Naive thymus-derived CD4-positive, alpha-beta T cell (primary cell): ENCODE data around the gene FRAS1. TPM values are rescaled to one million over a fixed set of nuclear protein-coding genes. Genes with fewer than 3 reads are reported as not detected.

Experiments
- ATAC-seq: fragments of 150-1000 bp; cut with Tn5 transposase; 2 replicates; pipeline ENCODE4 v1.10.0; 2021; ENCODE audit warnings: mild to moderate bottlenecking, moderate library complexity
- CTCF ChIA-PET: fragments of 350-600 bp; sonication (Branson Sonifier 250); formaldehyde crosslinking; loops from one replicate; lab custom pipeline; 2021; ENCODE audit warnings: antibody characterized with exemption; lab: Charles Lee
- POLR2A ChIA-PET: fragments of 350-600 bp; sonication (Branson Sonifier 250); formaldehyde crosslinking; loops from one replicate; lab custom pipeline; 2021; ENCODE audit warnings: antibody characterized with exemption, inconsistent platforms; lab: Charles Lee
- DNase-seq, 9 donors: peaks; one replicate each; pipeline versions ENCODE4 v3.0.0 to v3.0.0-alpha.2; 2020 to 2022; ENCODE audit warnings: mixed read lengths in 1 of 9
- H3K27ac ChIP-seq: one replicate; pipeline ENCODE4 v1.7.0; 2013; ENCODE audit warnings: mild to moderate bottlenecking, low read depth, low read length, moderate library complexity
- H3K27me3 ChIP-seq, 2 donors: one replicate each; pipeline ENCODE4 v1.7.0; 2013; ENCODE audit warnings: low read length in 2 of 2, mild to moderate bottlenecking in 2 of 2, moderate library complexity in 2 of 2; ENCODE audit not compliant: control insufficient read depth in 2 of 2, insufficient read depth in 2 of 2
- H3K36me3 ChIP-seq, 3 experiments: 1 replicate in 2 of 3; 2 replicates in 1 of 3; pipeline ENCODE4 v1.7.0; 2013; ENCODE audit warnings: low read length in 3 of 3, mild to moderate bottlenecking in 3 of 3, moderate library complexity in 1 of 3; ENCODE audit not compliant: insufficient read depth in 3 of 3, control insufficient read depth in 2 of 3
- H3K4me1 ChIP-seq, 2 donors: one replicate each; pipeline ENCODE4 v1.7.0; 2013; ENCODE audit warnings: low read length in 2 of 2, mild to moderate bottlenecking in 2 of 2, moderate library complexity in 1 of 2; ENCODE audit not compliant: control insufficient read depth in 2 of 2, insufficient read depth in 2 of 2
- H3K4me3 ChIP-seq: 2 replicates; pipeline ENCODE4 v1.7.0; 2013; ENCODE audit warnings: mild to moderate bottlenecking, low read length
- H3K9me3 ChIP-seq, 3 experiments: 1 replicate in 2 of 3; 2 replicates in 1 of 3; pipeline ENCODE4 v1.7.0; 2013; ENCODE audit warnings: low read length in 3 of 3; ENCODE audit not compliant: control insufficient read depth in 2 of 3
- H3K27ac Mint-ChIP-seq, 9 donors: one replicate each; pipeline ENCODE4 v1.8.0; 2020 to 2022; ENCODE audit warnings: mixed read lengths in 9 of 9, mild to moderate bottlenecking in 8 of 9, moderate library complexity in 5 of 9, inconsistent platforms in 2 of 9
- H3K27me3 Mint-ChIP-seq, 5 donors: one replicate each; pipeline ENCODE4 v1.8.0; 2021 to 2022; ENCODE audit warnings: mixed read lengths in 5 of 5, mild to moderate bottlenecking in 1 of 5
- H3K36me3 Mint-ChIP-seq, 5 donors: one replicate each; pipeline ENCODE4 v1.8.0; 2020 to 2022; ENCODE audit warnings: mixed read lengths in 5 of 5, mild to moderate bottlenecking in 3 of 5, inconsistent platforms in 1 of 5
- H3K4me1 Mint-ChIP-seq, 7 donors: one replicate each; pipeline ENCODE4 v1.8.0; 2020 to 2022; ENCODE audit warnings: mixed read lengths in 7 of 7, mild to moderate bottlenecking in 3 of 7, inconsistent platforms in 1 of 7
- H3K4me3 Mint-ChIP-seq, 10 donors: one replicate each; pipeline ENCODE4 v1.8.0; 2020 to 2022; ENCODE audit warnings: mild to moderate bottlenecking in 10 of 10, mixed read lengths in 10 of 10, moderate library complexity in 6 of 10, inconsistent platforms in 2 of 10
- H3K9me3 Mint-ChIP-seq, 11 donors: one replicate each; pipeline ENCODE4 v1.8.0; 2020 to 2022; ENCODE audit warnings: mixed read lengths in 11 of 11, mild to moderate bottlenecking in 4 of 11, inconsistent platforms in 1 of 11, moderate library complexity in 1 of 11
- intact Hi-C, 2 donors: fragments of 100-400 bp; cut with micrococcal nuclease; formaldehyde crosslinking; loops; one replicate each; pipeline ENCODE4 v1.15.1; 2023
- polyA plus RNA-seq, 2 donors: library from polyadenylated mRNA; unstranded; fragments of 300-500 nt; fragmentation: Illumina TruSeq; gene quantifications; one replicate each; pipeline ENCODE4 v1.2.3, GENCODE V29; 2021
- total RNA-seq, 6 experiments: library from RNA in 5 of 6; stranded (reverse) in 5 of 6; gene quantifications; 1 replicate in 5 of 6; 2 replicates in 1 of 6; pipeline ENCODE4 v1.2.3 and lab custom pipeline; 2021 to 2026

The FRAS1 gene
- total and polyA plus RNA-seq, 7 experiments from 2014 or later, result 0.02 TPM; not detected in 6

GRCh38 chr4:78214078-78214477, 157.0 kb downstream of the FRAS1 start:
- Histone ChIP-seq H3K27me3 (no peaks in the 10 kb centered on the region), H3K36me3 (no peaks in the 10 kb centered on the region), H3K4me1 (no peaks in the 10 kb centered on the region), H3K9me3 (no peaks in the 10 kb centered on the region), H3K4me3 (no peak overlapping the region), H3K27ac (no peak overlapping the region)
- ATAC-seq (no peak), DNase-seq (no peak)
- CTCF ChIA-PET, result no interaction called here
- H3K36me3 Mint-ChIP-seq, result no peaks in the 10 kb centered on the region
- no peak overlapping the region for H3K27ac Mint-ChIP-seq
- no peak overlapping the region for H3K4me3 Mint-ChIP-seq
- peaks cover 0 to 26% (median 14%) of the 10 kb centered on the region in 5 donors for H3K27me3 Mint-ChIP-seq
- intact Hi-C loops, result no loop called here
- peaks cover 0 to 3% (median 0%) of the 10 kb centered on the region in 11 donors for H3K9me3 Mint-ChIP-seq
- peaks cover 0 to 2% (median 0%) of the 10 kb centered on the region in 7 donors for H3K4me1 Mint-ChIP-seq
- POLR2A ChIA-PET, result no interaction called here

- POLR2A ChIA-PET, result no interaction called here
- CTCF ChIA-PET, result no interaction called here
- H3K4me3 Mint-ChIP-seq, result no peak overlapping the region
These were observed 160.4 kb downstream of the FRAS1 start for GRCh38 chr4:78217557-78217956.

DNA sequence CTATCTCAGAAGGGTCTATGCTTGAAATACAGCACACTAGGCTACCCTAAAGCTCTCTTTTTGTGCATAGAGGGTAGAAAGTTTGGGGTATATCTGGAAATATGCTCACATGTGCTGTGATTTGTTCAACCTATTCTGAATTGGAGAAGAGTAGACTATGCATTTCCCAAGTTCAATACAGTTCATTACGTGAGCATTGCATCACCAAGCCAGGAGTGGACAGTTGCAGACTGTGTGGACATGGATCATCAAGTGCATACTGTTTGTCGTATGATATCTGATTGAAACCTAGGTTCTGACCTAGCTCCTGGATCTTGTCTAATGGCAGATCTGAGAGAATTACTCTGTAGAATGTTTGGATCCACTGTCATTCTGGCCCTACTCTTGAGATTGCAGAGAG, 161.1 kb downstream of the FRAS1 start:
- H3K27ac ChIP-seq, result no peak overlapping the region
- peaks cover 0 to 22% (median 11%) of the 10 kb centered on the region in 5 donors for H3K27me3 Mint-ChIP-seq
- no peak overlapping the region for H3K27ac Mint-ChIP-seq
- peaks cover 0 to 2% (median 0%) of the 10 kb centered on the region in 7 donors for H3K4me1 Mint-ChIP-seq
- no peaks in the 10 kb centered on the region for H3K4me1 ChIP-seq
- ChIA-PET POLR2A (no interaction called here), CTCF (no interaction called here)
- H3K36me3 Mint-ChIP-seq, result no peaks in the 10 kb centered on the region
- no peaks in the 10 kb centered on the region for H3K9me3 Mint-ChIP-seq
- no peak overlapping the region for H3K4me3 Mint-ChIP-seq
- ATAC-seq, result no peak
- intact Hi-C loops, result no loop called here
- no peaks in the 10 kb centered on the region for H3K9me3 ChIP-seq
- no peak overlapping the region for H3K4me3 ChIP-seq
- no peaks in the 10 kb centered on the region for H3K36me3 ChIP-seq
- DNase-seq, result no peak
- no peaks in the 10 kb centered on the region for H3K27me3 ChIP-seq

More at GRCh38 chr4:78217557-78217956, 160.4 kb downstream of the FRAS1 start:
- Histone ChIP-seq H3K36me3 (no peaks in the 10 kb centered on the region), H3K27me3 (no peaks in the 10 kb centered on the region), H3K4me3 (no peak overlapping the region), H3K9me3 (no peaks in the 10 kb centered on the region), H3K27ac (no peak overlapping the region), H3K4me1 (no peaks in the 10 kb centered on the region)
- ATAC-seq (no peak), DNase-seq (no peak)
- Mint-ChIP-seq H3K36me3 (no peaks in the 10 kb centered on the region), H3K27ac (no peak overlapping the region), H3K27me3 (peaks cover 0 to 25% (median 10%) of the 10 kb centered on the region in 5 donors), H3K9me3 (no peaks in the 10 kb centered on the region), H3K4me1 (peaks cover 0 to 2% (median 0%) of the 10 kb centered on the region in 7 donors)
- intact Hi-C loops, result no loop called here

DNA sequence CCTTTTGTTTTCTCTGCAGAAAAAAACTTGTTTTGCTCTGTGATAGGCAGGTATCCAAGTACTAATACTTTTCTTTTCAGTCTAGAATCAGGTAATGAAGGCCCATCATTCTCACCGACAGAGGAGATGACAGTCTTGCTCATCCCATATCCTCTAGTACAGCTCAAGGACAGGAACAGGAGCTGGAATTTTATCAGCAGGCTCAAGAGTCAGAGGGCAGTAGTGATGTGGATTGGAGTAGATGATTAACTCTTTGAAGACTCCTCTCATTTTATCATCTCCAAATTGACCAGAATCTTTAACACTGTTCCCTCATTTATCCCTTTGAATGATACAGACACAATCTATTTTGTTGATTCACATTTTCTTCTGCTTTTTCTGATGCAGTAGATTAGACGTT, 162.7 kb downstream of the FRAS1 start:
- ATAC-seq, result no peak
- CTCF ChIA-PET, result no interaction called here

GRCh38 chr4:78220283-78220682, 163.2 kb downstream of the FRAS1 start:
- ChIA-PET POLR2A (no interaction called here), CTCF (no interaction called here)
- Mint-ChIP-seq H3K27me3 (peaks cover 0 to 28% (median 13%) of the 10 kb centered on the region in 5 donors), H3K27ac (no peak overlapping the region), H3K4me1 (peaks cover 0 to 2% (median 0%) of the 10 kb centered on the region in 7 donors), H3K4me3 (no peak overlapping the region), H3K36me3 (no peaks in the 10 kb centered on the region), H3K9me3 (no peaks in the 10 kb centered on the region)
- DNase-seq (no peak), ATAC-seq (no peak)
- H3K9me3 ChIP-seq, result no peaks in the 10 kb centered on the region
- H3K4me3 ChIP-seq, result no peak overlapping the region
- no peaks in the 10 kb centered on the region for H3K36me3 ChIP-seq
- H3K4me1 ChIP-seq, result no peaks in the 10 kb centered on the region
- intact Hi-C loops, result no loop called here
- H3K27ac ChIP-seq, result no peak overlapping the region
- no peaks in the 10 kb centered on the region for H3K27me3 ChIP-seq

More for the DNA sequence above, 162.7 kb downstream of the FRAS1 start:
- Mint-ChIP-seq H3K4me1 (peaks cover 0 to 2% (median 0%) of the 10 kb centered on the region in 7 donors), H3K4me3 (no peak overlapping the region), H3K27ac (no peak overlapping the region), H3K27me3 (peaks cover 0 to 26% (median 13%) of the 10 kb centered on the region in 5 donors), H3K9me3 (no peaks in the 10 kb centered on the region), H3K36me3 (no peaks in the 10 kb centered on the region)
- Histone ChIP-seq H3K4me3 (no peak overlapping the region), H3K27ac (no peak overlapping the region), H3K4me1 (no peaks in the 10 kb centered on the region), H3K9me3 (no peaks in the 10 kb centered on the region), H3K36me3 (no peaks in the 10 kb centered on the region), H3K27me3 (no peaks in the 10 kb centered on the region)
- POLR2A ChIA-PET, result no interaction called here
- intact Hi-C loops, result no loop called here
- DNase-seq, result no peak

DNA sequence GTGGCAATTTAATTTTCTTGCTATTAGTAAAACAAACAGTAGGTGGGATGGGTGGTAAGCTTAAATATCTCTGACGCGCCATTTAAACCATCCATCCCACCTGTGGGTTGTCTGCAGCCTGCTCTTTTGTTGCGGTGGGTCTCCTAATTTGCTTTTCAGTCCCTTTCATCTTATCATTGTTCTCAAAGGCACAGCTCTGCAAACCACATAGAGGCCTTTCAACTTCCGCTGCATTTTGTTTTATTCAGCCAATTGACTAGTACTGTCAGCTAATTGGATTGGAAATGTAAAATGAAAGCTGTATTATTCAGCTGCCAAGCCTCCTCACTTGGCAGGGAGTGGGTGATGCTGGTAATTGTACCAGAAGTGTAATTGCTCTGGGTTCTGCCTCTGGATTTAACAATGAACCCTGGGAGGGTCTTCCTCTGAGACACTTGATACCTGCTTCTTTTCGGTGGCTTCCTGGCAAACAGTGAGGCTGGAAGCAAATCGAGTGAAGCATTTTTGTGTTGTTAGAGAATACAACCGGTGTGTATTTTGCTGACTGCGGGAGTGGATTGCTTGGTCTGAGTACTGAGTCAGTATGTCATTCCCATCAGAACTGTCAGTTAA, 165.6 kb downstream of the FRAS1 start:
- no peak for DNase-seq
- peaks cover 0 to 16% (median 5%) of the 10 kb centered on the region in 11 donors for H3K9me3 Mint-ChIP-seq
- Histone ChIP-seq H3K27ac (no peak overlapping the region), H3K9me3 (no peaks in the 10 kb centered on the region), H3K4me1 (no peaks in the 10 kb centered on the region), H3K36me3 (no peaks in the 10 kb centered on the region), H3K4me3 (no peak overlapping the region), H3K27me3 (no peaks in the 10 kb centered on the region)
- POLR2A ChIA-PET, result no interaction called here
- peaks cover 3 to 31% (median 11%) of the 10 kb centered on the region in 5 donors for H3K27me3 Mint-ChIP-seq
- no peak overlapping the region for H3K4me3 Mint-ChIP-seq
- CTCF ChIA-PET, result interaction anchor here (0.6 kb wide), 1 partner anchor 77 kb away, joined by 3 read pairs; no protein-coding TSS in a partner anchor
- ATAC-seq, result no peak
- H3K27ac Mint-ChIP-seq, result no peak overlapping the region
- intact Hi-C loops, result no loop called here
- H3K36me3 Mint-ChIP-seq, result peaks cover 0 to 5% (median 0%) of the 10 kb centered on the region in 5 donors
- H3K4me1 Mint-ChIP-seq, result no peaks in the 10 kb centered on the region

DNA sequence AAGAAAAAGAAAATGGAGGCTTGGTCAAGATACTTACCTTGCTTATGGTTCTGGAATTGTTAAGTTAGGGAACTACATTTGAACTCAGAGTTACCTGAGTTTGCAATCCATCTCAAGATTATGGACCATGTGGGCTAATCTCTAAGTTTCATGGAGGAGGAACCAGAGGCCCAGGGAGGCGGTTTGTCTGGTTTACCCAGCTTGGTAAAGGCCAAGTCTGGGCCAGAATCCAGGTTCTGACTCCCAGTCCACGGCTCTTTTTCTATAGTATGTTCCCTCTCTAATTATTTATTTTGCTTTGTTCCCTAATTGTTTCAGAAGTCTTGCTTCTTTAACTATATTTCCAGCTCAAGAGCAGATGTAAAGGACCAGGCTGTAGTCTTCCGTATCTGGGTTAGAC, 168.1 kb downstream of the FRAS1 start:
- no peak for DNase-seq
- Mint-ChIP-seq H3K27me3 (peaks cover 3 to 26% (median 15%) of the 10 kb centered on the region in 5 donors), H3K27ac (no peak overlapping the region), H3K36me3 (peaks cover 0 to 5% (median 0%) of the 10 kb centered on the region in 5 donors), H3K9me3 (peaks cover 0 to 16% (median 5%) of the 10 kb centered on the region in 11 donors), H3K4me3 (no peak overlapping the region), H3K4me1 (no peaks in the 10 kb centered on the region)
- Histone ChIP-seq H3K4me3 (no peak overlapping the region), H3K9me3 (no peaks in the 10 kb centered on the region), H3K27me3 (no peaks in the 10 kb centered on the region), H3K36me3 (no peaks in the 10 kb centered on the region), H3K27ac (no peak overlapping the region), H3K4me1 (no peaks in the 10 kb centered on the region)
- ChIA-PET POLR2A (no interaction called here), CTCF (no interaction called here)
- intact Hi-C loops, result no loop called here
- ATAC-seq, result no peak
